Measurements from ENCODE around the gene MYL9. TPM values are rescaled to one million over a fixed set of nuclear protein-coding genes. Genes with fewer than 3 reads are reported as not detected.

Gene MYL9
- total RNA-seq = 100 to 1,000 TPM in 5 of 6 donors, 10 to 100 TPM in 1; 79.6 to 425 (median 169) TPM

- ATAC-seq (ENCODE audit: low FRiP score in 2 of 2) = peak; percentile 87 to 93
- no peak for TF ChIP-seq CTCF (IDR thresholded peaks at IDR 0.05)
- peak in 1 of 4 donors; percentile 58 for TF ChIP-seq POLR2A (IDR thresholded peaks at IDR 0.05)
- TF ChIP-seq POLR2AphosphoS5 (IDR thresholded peaks at IDR 0.05) = peak in 1 of 2 donors; percentile 26
- TF ChIP-seq EP300 (IDR thresholded peaks at IDR 0.05) = no peak
- Histone ChIP-seq H3K9me3 (no peaks in the 10 kb centered on the region), H3K4me1 (peaks cover 27 to 46% (median 37%) of the 10 kb centered on the region in 4 donors), H3K4me3 (peak within 1 kb of the TSS; percentile 59 to 76 (median 64)), H3K36me3 (peaks cover 0 to 17% (median 6%) of the 10 kb centered on the region in 4 donors), H3K27ac (peak within 1 kb of the TSS; percentile 76 to 92 (median 86)), H3K27me3 (no peaks in the 10 kb centered on the region)
- DNase-seq = peak; percentile 94 to 99
- WGBS, 2 donors = 1% methylated on average over 26 of the region's 41 CpGs; no CpG with 5 or more reads in 1 of the 2 donors
Observed at GRCh38 chr20:36541227-36541767, at the start of gene MYL9. Gene MYL9 (plus strand): TSS chr20:36541519. CDS start chr20:36544885, 3,366 bp downstream.

DNA sequence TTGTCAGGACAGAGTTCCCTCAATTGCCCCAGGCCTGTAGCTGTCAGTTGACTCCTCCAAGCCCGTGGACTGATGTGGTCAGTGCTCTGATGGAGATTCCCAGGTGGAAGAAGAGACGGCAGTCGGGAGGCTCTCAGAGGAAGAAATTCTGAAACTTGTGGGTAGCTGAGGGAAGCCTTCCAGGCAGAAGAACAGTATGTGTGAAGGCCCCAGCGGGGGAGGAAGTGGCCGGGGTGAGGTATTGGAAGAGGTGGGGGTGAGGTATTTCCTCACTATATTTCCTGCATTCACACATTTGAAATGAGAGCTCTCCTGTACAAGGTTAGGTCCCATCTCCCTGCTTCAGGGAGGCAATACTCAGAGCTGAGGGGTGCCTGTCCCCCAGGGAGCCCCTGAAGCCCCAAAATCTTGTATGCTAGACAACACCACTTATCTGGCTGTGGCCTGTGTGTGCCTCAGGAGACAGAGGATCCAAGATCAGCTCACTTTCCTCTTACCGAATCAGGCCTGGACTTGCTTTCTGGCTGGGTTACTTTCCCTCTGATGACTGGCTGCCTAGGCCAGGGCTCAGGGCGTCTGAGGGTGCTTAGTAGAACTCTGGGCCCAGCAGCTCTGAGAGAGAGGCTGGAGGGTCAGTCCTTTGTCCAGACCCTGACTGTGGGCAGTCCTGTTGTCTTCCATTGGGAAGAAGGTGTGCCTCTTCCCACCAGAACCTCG is 49.3 kb upstream of the MYL9 start:
- no peaks in the 10 kb centered on the region for H3K27me3 ChIP-seq
- ATAC-seq (ENCODE audit: low FRiP score in 2 of 2) (peak in 1 of 2 donors; percentile 46), DNase-seq (peak in 1 of 2 donors; percentile 45)
- peaks cover 26 to 55% (median 41%) of the 10 kb centered on the region in 4 donors for H3K4me1 ChIP-seq
- no peaks in the 10 kb centered on the region for H3K9me3 ChIP-seq
- 19 to 38% methylated on average over 6 to 8 of the region's 8 CpGs for WGBS, 2 donors
- H3K36me3 ChIP-seq = peaks cover 2 to 20% (median 8%) of the 10 kb centered on the region in 4 donors
- no peak overlapping the region for H3K4me3 ChIP-seq
- peak overlapping the region; percentile 37 to 76 (median 60) for H3K27ac ChIP-seq
- TF ChIP-seq POLR2A (IDR thresholded peaks at IDR 0.05) = no peak
- no peak for TF ChIP-seq CTCF (IDR thresholded peaks at IDR 0.05)
- no peak for TF ChIP-seq EP300 (IDR thresholded peaks at IDR 0.05)
- TF ChIP-seq POLR2AphosphoS5 (IDR thresholded peaks at IDR 0.05) = no peak

DNA sequence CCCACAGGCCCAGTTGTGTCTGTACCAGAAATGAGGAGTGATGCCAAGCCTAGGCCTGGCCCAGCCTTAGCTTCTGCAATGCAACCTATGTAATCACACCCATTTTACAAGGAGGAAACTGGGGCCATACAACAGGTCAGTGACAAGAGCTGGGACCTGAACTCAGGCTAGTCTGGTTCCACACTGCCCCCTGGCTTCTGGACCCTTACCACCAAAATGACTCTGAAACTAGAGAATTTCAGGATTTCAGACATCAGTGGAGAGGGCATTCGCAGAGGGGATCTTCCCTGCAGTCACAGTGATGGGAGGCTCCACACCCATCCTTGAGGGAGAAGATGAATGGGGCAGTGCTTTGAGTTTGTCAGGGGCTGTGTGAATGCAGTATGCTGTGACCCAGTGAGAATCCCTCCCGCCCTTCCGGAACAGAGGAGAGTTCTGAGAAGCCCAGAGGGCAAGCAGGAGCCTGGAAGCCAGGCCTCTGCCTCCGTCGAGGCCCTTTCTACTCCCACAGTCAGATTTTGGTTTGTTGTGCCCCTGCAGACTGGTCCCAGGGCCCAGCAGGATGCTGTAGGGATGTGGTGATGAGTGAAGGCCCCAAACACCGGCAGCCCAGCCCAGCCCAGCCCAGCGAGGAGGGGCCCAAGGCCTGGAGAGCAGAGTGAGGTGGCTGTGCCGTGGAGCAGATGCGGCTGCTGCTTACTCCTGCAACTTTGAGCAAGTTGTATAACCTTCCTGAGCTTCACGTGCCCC is 48.1 kb upstream of the MYL9 start:
- peak; percentile 32 to 62 for DNase-seq
- TF ChIP-seq CTCF (IDR thresholded peaks at IDR 0.05) (peak in 2 of 6 experiments; percentile 17 to 41), POLR2AphosphoS5 (IDR thresholded peaks at IDR 0.05) (no peak), POLR2A (IDR thresholded peaks at IDR 0.05) (no peak), EP300 (IDR thresholded peaks at IDR 0.05) (no peak)
- H3K36me3 ChIP-seq = peaks cover 13 to 32% (median 19%) of the 10 kb centered on the region in 4 donors
- no peak overlapping the region for H3K4me3 ChIP-seq
- H3K27me3 ChIP-seq = no peaks in the 10 kb centered on the region
- H3K9me3 ChIP-seq = no peaks in the 10 kb centered on the region
- H3K4me1 ChIP-seq = peaks cover 26 to 52% (median 39%) of the 10 kb centered on the region in 4 donors
- peak in 1 of 2 donors; percentile 11 for ATAC-seq (ENCODE audit: low FRiP score in 2 of 2)
- peak overlapping the region; percentile 5 to 76 (median 42) for H3K27ac ChIP-seq
- 62 to 80% methylated on average over 3 to 10 of the region's 10 CpGs for WGBS, 2 donors

DNA sequence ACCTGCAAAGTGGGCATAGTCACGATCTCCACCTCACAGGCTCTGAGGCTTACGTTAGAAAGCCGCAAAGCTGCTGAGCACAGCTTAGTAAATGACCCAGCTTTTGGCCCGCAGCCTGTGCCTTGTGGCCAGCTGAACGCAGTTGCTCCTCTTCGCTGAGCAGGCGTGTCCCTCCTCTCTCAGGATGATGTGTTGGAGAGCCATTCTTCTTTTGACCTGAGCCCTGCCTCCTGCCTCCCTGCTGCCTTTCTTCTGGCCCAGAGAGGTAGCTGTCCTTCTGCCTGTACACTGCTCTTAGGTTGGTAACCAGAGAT is 47.6 kb upstream of the MYL9 start:
- no peak overlapping the region for H3K4me3 ChIP-seq
- DNase-seq (no peak), ATAC-seq (ENCODE audit: low FRiP score in 2 of 2) (peak in 1 of 2 donors; percentile 80)
- peaks cover 13 to 37% (median 21%) of the 10 kb centered on the region in 4 donors for H3K36me3 ChIP-seq
- H3K27ac ChIP-seq = peak overlapping the region; percentile 5 to 76 (median 42)
- H3K4me1 ChIP-seq = peaks cover 26 to 52% (median 39%) of the 10 kb centered on the region in 4 donors
- no peaks in the 10 kb centered on the region for H3K9me3 ChIP-seq
- H3K27me3 ChIP-seq = no peaks in the 10 kb centered on the region
- WGBS, 2 donors = 79 to 83% methylated on average over 3 to 7 of the region's 7 CpGs
- no peak for TF ChIP-seq EP300 (IDR thresholded peaks at IDR 0.05)
- TF ChIP-seq POLR2AphosphoS5 (IDR thresholded peaks at IDR 0.05) = no peak
- no peak for TF ChIP-seq POLR2A (IDR thresholded peaks at IDR 0.05)
- TF ChIP-seq CTCF (IDR thresholded peaks at IDR 0.05) = no peak
